ENCODE data around the gene C1orf56. TPM values are rescaled to one million over a fixed set of nuclear protein-coding genes. Genes with fewer than 3 reads are reported as not detected.
A peak's percentile ranks its signal among the peaks of the same experiment; 100 is the strongest.

The C1orf56 gene
- total and polyA plus RNA-seq, 2 of the 13 experiments (the other 11 are each of a cell fraction or from before 2014, with no cell fraction given) = 1.5 to 3.2 TPM

DNA sequence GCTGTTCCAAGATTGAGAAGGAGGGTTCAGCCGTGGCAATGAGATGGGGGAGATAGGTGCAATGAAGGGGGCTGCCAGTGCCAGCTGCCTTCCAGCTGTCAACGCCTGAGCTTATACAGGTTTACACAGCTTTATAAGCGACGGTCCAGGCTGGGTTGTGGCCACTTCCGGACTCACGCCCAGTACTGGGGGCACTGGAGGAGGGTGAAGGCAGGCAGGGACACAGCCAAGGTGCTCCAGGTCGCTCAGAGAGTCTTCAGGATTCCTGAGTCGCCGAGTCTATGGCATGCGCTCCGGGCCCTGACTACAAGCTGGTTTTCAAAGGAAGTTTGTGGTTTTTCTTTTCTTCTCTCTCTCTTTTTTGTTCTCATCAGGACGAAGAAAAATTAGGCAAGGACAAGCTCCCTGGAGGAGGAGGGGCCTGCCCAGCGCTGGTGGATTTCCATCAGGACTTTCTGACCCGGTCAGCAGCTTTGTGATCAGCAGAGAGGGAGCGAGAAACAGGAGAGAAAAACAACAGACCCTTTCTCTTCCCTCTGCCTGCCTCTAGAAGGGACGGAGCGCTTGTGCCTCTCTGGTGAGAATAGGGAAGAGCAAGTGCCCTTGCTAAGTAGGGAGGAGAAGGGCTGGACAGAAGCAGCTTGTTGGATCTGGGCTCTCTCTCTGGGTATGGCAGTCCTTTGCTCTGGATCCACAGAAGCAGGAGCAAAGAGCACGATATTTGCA is 41.1 kb upstream of the C1orf56 start, which contains the start of gene MINDY1 (continued):
- TF ChIP-seq, protein P1, sequence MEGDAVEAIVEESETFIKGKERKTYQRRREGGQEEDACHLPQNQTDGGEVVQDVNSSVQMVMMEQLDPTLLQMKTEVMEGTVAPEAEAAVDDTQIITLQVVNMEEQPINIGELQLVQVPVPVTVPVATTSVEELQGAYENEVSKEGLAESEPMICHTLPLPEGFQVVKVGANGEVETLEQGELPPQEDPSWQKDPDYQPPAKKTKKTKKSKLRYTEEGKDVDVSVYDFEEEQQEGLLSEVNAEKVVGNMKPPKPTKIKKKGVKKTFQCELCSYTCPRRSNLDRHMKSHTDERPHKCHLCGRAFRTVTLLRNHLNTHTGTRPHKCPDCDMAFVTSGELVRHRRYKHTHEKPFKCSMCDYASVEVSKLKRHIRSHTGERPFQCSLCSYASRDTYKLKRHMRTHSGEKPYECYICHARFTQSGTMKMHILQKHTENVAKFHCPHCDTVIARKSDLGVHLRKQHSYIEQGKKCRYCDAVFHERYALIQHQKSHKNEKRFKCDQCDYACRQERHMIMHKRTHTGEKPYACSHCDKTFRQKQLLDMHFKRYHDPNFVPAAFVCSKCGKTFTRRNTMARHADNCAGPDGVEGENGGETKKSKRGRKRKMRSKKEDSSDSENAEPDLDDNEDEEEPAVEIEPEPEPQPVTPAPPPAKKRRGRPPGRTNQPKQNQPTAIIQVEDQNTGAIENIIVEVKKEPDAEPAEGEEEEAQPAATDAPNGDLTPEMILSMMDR (CRISPR knock-in tag; IDR thresholded peaks at IDR 0.05) = peak; percentile 72
- TF ChIP-seq ZNF441 (CRISPR knock-in tag; IDR thresholded peaks at IDR 0.05; ENCODE audit: borderline replicate concordance) (no peak), NR2C2 (CRISPR knock-in tag; IDR thresholded peaks at IDR 0.05; ENCODE audit: borderline replicate concordance) (0 out of 2 replicates have a peak, but pooled peaks have one; percentile 14), ZNF788 (CRISPR knock-in tag; IDR thresholded peaks at IDR 0.05; ENCODE audit: borderline replicate concordance) (peak; percentile 49; the same call in 1 of the 2 replicates), KMT2B (CRISPR knock-in tag; IDR thresholded peaks at IDR 0.05) (peak; percentile 48; the same call in 1 of the 2 replicates)
- TF ChIP-seq, protein P2, sequence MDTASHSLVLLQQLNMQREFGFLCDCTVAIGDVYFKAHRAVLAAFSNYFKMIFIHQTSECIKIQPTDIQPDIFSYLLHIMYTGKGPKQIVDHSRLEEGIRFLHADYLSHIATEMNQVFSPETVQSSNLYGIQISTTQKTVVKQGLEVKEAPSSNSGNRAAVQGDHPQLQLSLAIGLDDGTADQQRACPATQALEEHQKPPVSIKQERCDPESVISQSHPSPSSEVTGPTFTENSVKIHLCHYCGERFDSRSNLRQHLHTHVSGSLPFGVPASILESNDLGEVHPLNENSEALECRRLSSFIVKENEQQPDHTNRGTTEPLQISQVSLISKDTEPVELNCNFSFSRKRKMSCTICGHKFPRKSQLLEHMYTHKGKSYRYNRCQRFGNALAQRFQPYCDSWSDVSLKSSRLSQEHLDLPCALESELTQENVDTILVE (CRISPR knock-in tag; IDR thresholded peaks at IDR 0.05) = peak; percentile 33; the same call in 1 of the 2 replicates

DNA sequence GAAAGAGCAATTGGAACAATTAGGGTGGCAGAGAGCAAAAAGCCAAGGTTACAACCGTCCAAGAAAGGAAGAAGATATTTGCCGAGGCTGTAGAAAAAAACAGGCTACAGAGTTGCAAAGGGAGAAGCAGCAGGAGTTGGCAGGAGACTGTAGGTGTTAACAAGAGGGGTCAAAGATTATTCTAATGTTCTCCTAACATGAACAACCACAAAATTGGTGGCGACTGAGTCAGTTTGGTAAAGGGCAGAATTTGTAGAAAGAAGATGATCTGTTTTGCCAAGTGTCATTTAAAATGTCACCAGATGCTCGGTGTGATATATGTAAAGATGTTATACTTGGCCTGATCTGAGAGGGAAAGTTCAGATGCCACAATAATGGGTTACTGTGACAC is 39.7 kb upstream of the C1orf56 start:
- Histone ChIP-seq H3K9ac (ENCODE audit: insufficient read depth, low read depth, low read length) (peak overlapping the region; percentile 98), H4K20me1 (ENCODE audit: insufficient read depth, low read length) (no peaks in the 10 kb centered on the region), H3K4me2 (ENCODE audit: low read depth, low read length) (peak overlapping the region; percentile 99), H2AFZ (ENCODE audit: low read length) (no peak overlapping the region), H3K27me3 (ENCODE audit: control insufficient read depth in 1 of 2, insufficient read depth in 2 of 2, low read length in 2 of 2) (no peaks in the 10 kb centered on the region; a peak in 1 of 5 replicates), H3K27ac (ENCODE audit: extremely low read length, insufficient read depth, low read length) (peak overlapping the region; percentile 100), H3K36me3 (replicated peaks in 1 of 2; ENCODE audit: control insufficient read depth in 1 of 2, insufficient read depth in 2 of 2, low read length in 2 of 2) (no peaks in the 10 kb centered on the region), H3K4me1 (ENCODE audit: insufficient read depth, low read length) (peaks cover 77% of the 10 kb centered on the region), H3K4me3 (replicated peaks in 1 of 3; ENCODE audit: insufficient read depth in 1 of 3, low read depth in 2 of 3, low read length in 3 of 3) (peak overlapping the region; percentile 61 to 99 (median 69)), H3K79me2 (ENCODE audit: insufficient read depth, low read length) (peaks cover 34% of the 10 kb centered on the region), H3K9me3 (ENCODE audit: low read length) (no peaks in the 10 kb centered on the region)
- CTCF ChIA-PET (ENCODE audit: low intra/inter-chr PET ratio, low total read pairs) = interaction anchor here (0.9 to 1.4 kb wide), 2 partner anchors 27 to 29 kb away, joined by 3 read pairs; no protein-coding TSS in a partner anchor
- no TSS peak for BruUV-seq (replicated peaks)
- WGBS (ENCODE audit: low lambda C conversion rate) = 1% methylated on average over 4 of the region's 4 CpGs
- no peak for FAIRE-seq
- no peak for DNase-seq (ENCODE audit: low spot score)
- intact Hi-C loops (cut with micrococcal nuclease; ENCODE audit: unreplicated experiment) (loop anchor here (5.0 kb wide), 2 partner anchors 36 to 39 kb away; partner anchors contain the start of genes C1orf56 and CERS2), in situ Hi-C loops (cut with HindIII; ENCODE audit: extremely low pct_ligation_motif_present, low pct_unique_long_range_greater_than_20kb) (no loop called here)
- POLR2A ChIA-PET = interaction anchor here (3.5 to 9.1 kb wide), 3 partner anchors 12 to 34 kb away, joined by 55 to 150 read pairs (median 99); partner anchors contain the start of genes ANXA9 and CERS2
- no peak for ATAC-seq
- TF ChIP-seq HOXA3 (CRISPR knock-in tag; IDR thresholded peaks at IDR 0.05) (no peak), POLR2A (IDR thresholded peaks at IDR 0.05; ENCODE audit: insufficient read depth in 1 of 2, low read depth in 2 of 2, low read length in 2 of 2) (peak in 1 of 2 experiments; percentile 77; a peak in 1 of 4 replicates), TGIF2 (CRISPR knock-in tag; IDR thresholded peaks at IDR 0.05) (peak; percentile 16; the same call in 1 of the 2 replicates), ZNF670 (CRISPR knock-in tag; IDR thresholded peaks at IDR 0.05; ENCODE audit: borderline replicate concordance) (peak; percentile 72; the same call in 1 of the 2 replicates), EHMT2 (IDR thresholded peaks at IDR 0.05; ENCODE audit: borderline replicate concordance, low read depth, low read length) (0 out of 2 replicates have a peak, but pooled peaks have one; percentile 13), ZNF792 (CRISPR knock-in tag; IDR thresholded peaks at IDR 0.05) (peak; percentile 7; the same call in 1 of the 2 replicates), ZNF510 (CRISPR knock-in tag; IDR thresholded peaks at IDR 0.05; ENCODE audit: low read depth) (no peak), MEF2D (CRISPR knock-in tag; IDR thresholded peaks at IDR 0.05) (no peak), HNF4A (CRISPR knock-in tag; IDR thresholded peaks at IDR 0.05) (0 out of 2 replicates have a peak, but pooled peaks have one; percentile 5), NR2F1 (CRISPR knock-in tag; IDR thresholded peaks at IDR 0.05) (no peak)
- TF ChIP-seq, protein P3, sequence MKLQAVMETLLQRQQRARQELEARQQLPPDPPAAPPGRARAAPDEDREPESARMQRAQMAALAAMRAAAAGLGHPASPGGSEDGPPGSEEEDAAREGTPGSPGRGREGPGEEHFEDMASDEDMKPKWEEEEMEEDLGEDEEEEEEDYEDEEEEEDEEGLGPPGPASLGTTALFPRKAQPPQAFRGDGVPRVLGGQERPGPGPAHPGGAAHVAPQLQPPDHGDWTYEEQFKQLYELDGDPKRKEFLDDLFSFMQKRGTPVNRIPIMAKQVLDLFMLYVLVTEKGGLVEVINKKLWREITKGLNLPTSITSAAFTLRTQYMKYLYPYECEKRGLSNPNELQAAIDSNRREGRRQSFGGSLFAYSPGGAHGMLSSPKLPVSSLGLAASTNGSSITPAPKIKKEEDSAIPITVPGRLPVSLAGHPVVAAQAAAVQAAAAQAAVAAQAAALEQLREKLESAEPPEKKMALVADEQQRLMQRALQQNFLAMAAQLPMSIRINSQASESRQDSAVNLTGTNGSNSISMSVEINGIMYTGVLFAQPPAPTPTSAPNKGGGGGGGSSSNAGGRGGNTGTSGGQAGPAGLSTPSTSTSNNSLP (IDR thresholded peaks at IDR 0.05; ENCODE audit: low read depth, low read length) = 0 out of 2 replicates have a peak, but pooled peaks have one; percentile 30
- TF ChIP-seq, protein P4, sequence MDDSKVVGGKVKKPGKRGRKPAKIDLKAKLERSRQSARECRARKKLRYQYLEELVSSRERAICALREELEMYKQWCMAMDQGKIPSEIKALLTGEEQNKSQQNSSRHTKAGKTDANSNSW (CRISPR knock-in tag; IDR thresholded peaks at IDR 0.05; ENCODE audit: borderline replicate concordance) = no peak
